Neural progenitor cell (in vitro differentiated cells): ENCODE measurements around the gene TPD52L2.

Source experiments
- EZH2 ChIP-seq: fragments of 200-600 bp; sonication (generic); IDR thresholded peaks from 2 replicates; pipeline ENCODE4 v1.6.1; 2017; ENCODE audit warnings: antibody characterized with exemption, mild to moderate bottlenecking, moderate library complexity
- TF ChIP-seq, protein P1 (sequence below): fragments of 200-600 bp; sonication (generic); IDR thresholded peaks from 2 replicates; pipeline ENCODE4 v1.5.1; 2017; ENCODE audit warnings: antibody characterized with exemption, mild to moderate bottlenecking

DNA sequence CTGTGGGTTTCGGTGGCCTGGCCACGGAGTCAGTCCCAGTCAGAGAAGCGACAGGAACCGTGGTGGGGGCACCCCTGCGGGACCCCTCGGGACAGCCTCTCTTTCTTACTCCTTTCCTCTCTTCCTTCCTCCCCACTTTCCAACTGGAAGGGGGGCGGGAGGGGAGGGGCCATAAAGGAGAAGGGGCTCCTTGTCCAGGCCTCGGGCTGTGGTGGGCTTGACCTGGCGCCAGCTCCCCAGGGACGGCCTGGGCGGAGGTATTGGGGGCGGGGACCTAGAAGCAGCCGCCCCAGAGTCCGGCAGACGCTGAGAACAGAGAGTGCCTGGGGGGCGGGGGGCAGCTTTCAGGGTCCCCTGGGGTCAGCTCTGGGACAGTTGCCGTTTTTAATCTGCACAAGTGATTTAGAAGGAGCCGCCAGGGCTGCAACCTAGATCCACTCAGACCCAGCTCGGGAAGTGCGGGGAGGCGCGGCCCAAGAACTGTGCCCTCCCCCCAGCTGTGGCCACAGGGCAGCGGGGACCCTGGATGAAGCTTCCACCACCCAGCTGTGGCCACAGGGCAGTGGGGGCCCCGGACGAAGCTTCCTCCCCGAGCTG, 10.2 kb upstream of the TPD52L2 start:
- TF ChIP-seq, protein P1, sequence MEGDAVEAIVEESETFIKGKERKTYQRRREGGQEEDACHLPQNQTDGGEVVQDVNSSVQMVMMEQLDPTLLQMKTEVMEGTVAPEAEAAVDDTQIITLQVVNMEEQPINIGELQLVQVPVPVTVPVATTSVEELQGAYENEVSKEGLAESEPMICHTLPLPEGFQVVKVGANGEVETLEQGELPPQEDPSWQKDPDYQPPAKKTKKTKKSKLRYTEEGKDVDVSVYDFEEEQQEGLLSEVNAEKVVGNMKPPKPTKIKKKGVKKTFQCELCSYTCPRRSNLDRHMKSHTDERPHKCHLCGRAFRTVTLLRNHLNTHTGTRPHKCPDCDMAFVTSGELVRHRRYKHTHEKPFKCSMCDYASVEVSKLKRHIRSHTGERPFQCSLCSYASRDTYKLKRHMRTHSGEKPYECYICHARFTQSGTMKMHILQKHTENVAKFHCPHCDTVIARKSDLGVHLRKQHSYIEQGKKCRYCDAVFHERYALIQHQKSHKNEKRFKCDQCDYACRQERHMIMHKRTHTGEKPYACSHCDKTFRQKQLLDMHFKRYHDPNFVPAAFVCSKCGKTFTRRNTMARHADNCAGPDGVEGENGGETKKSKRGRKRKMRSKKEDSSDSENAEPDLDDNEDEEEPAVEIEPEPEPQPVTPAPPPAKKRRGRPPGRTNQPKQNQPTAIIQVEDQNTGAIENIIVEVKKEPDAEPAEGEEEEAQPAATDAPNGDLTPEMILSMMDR = no peak
- no peak for TF ChIP-seq EZH2
